Measurements from ENCODE around the gene WDR1.

Gene WDR1

DNA sequence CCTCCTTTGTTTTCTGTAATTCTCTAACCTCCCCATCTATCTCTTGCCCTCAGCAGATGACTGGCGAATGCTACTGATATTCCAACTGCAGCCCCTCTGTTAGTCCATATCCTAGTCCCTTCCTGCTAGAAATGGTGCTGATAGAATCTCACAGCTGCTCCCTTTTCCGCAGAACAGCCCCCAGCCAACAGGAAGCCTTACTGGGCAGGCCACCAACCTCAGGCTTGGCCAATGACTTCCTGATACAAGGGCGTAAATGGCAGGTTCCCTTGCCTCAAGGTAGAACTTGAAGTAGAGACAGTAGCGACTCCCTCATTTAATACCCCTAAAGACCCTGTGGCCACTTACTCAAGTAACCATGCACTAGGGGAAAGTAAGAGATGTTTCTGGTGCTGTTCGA lies 68.6 kb downstream of the WDR1 start:
- DNase-seq (ENCODE audit: low read depth) = no peak
- H3K4me3 ChIP-seq (ENCODE audit: low read depth, low read length) = no peak overlapping the region
- TF ChIP-seq, protein P1, sequence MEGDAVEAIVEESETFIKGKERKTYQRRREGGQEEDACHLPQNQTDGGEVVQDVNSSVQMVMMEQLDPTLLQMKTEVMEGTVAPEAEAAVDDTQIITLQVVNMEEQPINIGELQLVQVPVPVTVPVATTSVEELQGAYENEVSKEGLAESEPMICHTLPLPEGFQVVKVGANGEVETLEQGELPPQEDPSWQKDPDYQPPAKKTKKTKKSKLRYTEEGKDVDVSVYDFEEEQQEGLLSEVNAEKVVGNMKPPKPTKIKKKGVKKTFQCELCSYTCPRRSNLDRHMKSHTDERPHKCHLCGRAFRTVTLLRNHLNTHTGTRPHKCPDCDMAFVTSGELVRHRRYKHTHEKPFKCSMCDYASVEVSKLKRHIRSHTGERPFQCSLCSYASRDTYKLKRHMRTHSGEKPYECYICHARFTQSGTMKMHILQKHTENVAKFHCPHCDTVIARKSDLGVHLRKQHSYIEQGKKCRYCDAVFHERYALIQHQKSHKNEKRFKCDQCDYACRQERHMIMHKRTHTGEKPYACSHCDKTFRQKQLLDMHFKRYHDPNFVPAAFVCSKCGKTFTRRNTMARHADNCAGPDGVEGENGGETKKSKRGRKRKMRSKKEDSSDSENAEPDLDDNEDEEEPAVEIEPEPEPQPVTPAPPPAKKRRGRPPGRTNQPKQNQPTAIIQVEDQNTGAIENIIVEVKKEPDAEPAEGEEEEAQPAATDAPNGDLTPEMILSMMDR (conservative IDR thresholded peaks at IDR 0.05; ENCODE audit: low read depth, low read length) = no peak

DNA sequence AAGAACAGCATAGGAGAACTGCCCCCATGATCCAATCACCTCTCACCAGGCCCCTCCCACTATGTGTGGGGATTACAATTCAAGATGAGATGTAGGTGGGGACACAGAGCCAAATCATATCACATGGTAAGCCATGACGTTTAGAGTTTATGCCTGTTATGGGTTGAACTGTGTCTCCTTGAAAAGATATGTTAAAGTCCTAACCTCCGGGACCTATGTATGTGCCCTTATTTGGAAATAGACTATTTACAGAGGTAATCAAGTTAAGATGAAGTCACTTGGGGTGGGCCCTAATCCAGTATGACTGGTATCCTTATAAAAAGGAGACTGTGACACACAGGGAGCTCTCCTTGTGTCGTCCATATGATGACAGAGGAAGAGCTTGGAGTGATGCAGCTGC lies 70.1 kb downstream of the WDR1 start:
- TF ChIP-seq, protein P1 (conservative IDR thresholded peaks at IDR 0.05; ENCODE audit: low read depth, low read length) = no peak
- DNase-seq (ENCODE audit: low read depth) = no peak

DNA sequence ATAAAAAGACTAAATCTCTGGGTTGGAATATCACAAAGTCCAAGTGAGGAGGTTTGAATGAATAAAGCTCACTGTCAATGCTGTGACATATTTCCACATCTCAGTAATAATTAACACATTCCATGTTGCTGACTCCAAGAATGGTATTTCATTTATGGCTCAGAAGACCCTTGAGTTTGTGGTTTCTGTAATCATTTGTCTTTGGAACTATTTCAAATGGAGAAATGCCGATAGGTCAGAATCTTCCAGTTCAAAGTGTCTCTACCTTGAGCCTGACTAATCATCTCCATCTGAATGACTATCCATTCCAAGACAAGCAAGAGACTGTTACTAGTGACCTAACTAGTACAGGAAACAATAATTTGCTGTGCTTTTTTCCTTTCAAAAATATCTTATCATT lies 71.1 kb downstream of the WDR1 start:
- TF ChIP-seq, protein P1 (conservative IDR thresholded peaks at IDR 0.05; ENCODE audit: low read depth, low read length) = no peak
- H3K4me3 ChIP-seq (ENCODE audit: low read depth, low read length) = no peak overlapping the region
- peak; percentile 50 for DNase-seq (ENCODE audit: low read depth)

More for the DNA sequence above, 70.1 kb downstream of the WDR1 start:
- H3K4me3 ChIP-seq (ENCODE audit: low read depth, low read length) = no peak overlapping the region

DNA sequence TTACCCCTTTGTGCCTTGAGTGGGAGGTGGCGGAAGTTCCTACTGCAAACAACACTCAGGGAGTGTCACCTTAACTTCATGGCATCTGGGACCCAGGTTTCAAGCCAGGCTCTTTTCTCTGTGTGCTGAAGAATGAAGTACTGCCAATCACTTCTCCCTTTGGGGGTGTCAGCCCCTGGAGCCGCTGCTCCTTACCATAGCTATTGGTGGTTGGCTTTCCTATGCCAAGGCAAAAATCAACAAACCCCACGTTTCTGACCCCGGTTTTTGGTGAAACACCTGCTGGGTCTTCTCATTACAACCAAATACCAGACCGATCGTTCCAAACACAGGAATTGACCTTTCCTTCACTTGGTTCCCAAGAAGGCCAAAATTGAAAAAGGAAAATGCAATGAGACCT lies 75.6 kb downstream of the WDR1 start:
- DNase-seq (ENCODE audit: low read depth) = no peak
- TF ChIP-seq, protein P1 (conservative IDR thresholded peaks at IDR 0.05; ENCODE audit: low read depth, low read length) = no peak
- H3K4me3 ChIP-seq (ENCODE audit: low read depth, low read length) = no peak overlapping the region

DNA sequence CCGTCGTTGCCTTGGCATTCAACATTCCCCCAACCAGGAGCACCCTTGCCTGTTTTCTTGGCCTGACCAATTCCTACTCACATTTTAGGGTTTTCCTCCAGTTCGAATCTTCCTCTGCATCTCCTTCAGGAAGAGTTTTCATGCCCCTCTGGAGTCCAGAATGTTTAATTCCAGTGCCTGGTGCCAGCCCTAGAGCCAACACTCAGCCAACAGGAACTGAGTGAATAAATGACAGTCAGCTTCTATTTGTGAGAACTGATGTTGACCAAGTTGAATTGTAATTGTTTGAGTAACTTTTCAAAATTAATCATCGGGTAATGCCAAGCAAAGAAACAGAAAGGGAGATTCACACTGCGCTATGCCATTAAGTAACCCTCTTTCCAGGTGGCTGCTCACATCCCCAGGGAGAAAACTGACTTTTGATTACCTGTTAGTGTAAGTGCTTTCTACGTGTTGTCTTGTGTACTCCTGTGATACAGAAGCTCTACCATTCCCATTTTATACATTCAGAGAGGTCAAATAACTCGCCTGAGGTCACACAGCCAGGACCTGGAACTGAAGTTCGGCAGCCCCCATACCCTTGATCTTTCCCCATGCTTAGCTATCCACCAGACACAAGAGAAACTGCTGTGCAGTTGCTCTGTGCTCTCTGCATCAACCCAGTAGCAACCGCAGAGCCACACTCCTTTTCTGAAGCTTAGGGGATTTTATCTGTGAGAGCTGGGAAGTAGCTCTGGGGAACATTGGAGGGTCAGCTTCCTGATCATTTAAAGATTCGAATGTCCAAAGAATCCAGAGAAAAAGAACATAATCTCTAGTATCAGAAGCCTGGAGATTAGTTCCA lies 76.3 kb downstream of the WDR1 start:
- TF ChIP-seq, protein P1 (conservative IDR thresholded peaks at IDR 0.05; ENCODE audit: low read depth, low read length) = no peak
- no peak overlapping the region for H3K4me3 ChIP-seq (ENCODE audit: low read depth, low read length)
- no peak for DNase-seq (ENCODE audit: low read depth)

DNA sequence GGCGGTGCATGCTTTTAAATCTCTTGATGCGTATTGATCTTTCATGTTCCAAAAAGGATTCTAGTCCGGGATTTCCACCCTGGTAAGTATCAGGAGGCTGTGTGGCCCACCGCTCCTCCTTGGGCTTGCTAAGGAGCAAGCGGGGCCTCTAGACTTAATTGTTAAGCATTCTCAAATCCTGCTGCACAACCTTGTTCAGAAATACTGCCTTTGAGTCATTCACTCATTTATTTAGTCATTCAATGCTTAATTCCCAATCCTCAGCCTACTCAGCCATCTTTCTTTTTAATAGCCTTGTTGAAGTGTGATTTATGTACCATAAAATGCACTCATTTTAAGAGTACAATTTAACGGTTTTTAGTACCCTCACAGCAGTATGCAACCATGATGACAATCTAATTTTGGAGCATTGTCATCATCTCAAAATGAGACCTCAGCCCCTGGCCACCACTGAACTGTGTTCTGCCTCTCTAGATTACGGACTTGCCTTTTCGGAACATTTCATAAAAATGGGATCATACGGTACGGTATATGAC lies 79.7 kb downstream of the WDR1 start:
- TF ChIP-seq, protein P1 (conservative IDR thresholded peaks at IDR 0.05; ENCODE audit: low read depth, low read length) = no peak

DNA sequence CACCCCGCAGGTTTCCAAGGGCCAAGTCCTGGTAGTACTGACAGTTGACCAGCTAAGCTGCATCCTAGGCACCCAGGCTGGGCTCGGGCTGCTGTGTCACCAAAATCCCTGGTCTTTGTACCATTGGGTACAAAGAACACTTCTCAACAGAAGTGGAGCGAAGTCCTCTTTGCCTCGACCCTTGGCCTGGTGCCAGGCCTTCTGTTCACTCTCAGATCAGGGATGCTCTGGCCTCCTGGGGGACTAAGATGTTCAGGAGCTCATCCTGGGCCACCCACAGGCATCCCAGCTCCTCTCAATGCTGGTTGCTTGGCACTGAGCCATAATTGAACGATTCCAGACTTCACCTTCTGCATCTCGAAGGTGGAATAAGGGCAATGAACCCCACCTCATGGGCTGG lies 81.5 kb downstream of the WDR1 start:
- TF ChIP-seq, protein P1 (conservative IDR thresholded peaks at IDR 0.05; ENCODE audit: low read depth, low read length) = no peak
- no peak overlapping the region for H3K4me3 ChIP-seq (ENCODE audit: low read depth, low read length)
- DNase-seq (ENCODE audit: low read depth) = no peak

More for the DNA sequence above, 79.7 kb downstream of the WDR1 start:
- DNase-seq (ENCODE audit: low read depth) = no peak
- H3K4me3 ChIP-seq (ENCODE audit: low read depth, low read length) = no peak overlapping the region

Data from choroid plexus epithelial cell (primary cell).